HL-60/S4 treated with phorbol 12-myristate 13-acetate at 8.2 ng/mL for 4 days and 3 days (cell line): ENCODE measurements around the gene ZNF33A.
"Not testable (repeated sequence)": the region's sequence is repeated elsewhere in the genome, so short reads cannot be mapped to it uniquely, and the experiment has no call there.

Experiments
- in situ Hi-C: fragments of 300-500 bp; cut with MboI; formaldehyde crosslinking; loops from 2 replicates; pipeline ENCODE4 v1.15.0; 2022; ENCODE audit warnings: low sequenced_read_pairs

ZNF33A gene

DNA sequence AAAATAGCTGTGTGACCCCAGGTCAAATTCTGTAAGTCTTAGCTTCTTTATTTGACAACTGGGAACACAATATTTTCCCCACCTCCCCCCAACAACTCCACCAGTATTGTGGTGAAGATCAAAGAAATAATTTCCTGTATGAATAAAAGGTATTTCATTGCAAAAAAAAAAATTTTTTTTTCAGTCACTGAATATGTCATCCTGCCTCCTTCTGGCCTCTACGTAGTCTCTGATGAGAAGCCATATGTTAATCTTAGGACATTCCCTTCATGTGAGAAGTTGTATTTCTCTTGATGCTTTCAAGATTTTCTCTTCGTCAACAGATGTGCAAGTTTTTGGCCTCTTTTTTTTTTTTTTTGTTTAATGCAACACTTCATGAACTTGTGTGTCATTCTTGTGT, 33.0 kb downstream of the ZNF33A start:
- in situ Hi-C loops = no loop called here

DNA sequence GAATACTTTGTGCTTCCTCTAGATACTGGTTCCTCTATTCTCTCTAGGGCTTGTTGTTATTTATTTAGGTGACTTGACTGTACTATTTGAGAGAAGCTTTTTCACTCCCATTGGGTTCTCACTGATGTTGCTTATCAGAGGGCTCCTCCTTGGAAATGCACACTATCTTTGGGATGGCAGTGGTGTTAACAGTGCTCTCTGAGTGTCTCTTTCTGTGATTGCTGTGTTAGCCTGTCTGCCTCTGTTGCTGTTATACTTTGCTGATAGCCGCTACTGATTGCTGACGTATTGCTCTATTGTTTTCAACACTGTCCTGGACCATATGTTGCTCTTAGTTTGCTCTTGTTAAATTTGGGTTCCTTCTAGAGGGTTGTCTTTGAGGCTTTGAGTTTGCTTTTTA, 34.7 kb downstream of the ZNF33A start:
- in situ Hi-C loops = no loop called here

DNA sequence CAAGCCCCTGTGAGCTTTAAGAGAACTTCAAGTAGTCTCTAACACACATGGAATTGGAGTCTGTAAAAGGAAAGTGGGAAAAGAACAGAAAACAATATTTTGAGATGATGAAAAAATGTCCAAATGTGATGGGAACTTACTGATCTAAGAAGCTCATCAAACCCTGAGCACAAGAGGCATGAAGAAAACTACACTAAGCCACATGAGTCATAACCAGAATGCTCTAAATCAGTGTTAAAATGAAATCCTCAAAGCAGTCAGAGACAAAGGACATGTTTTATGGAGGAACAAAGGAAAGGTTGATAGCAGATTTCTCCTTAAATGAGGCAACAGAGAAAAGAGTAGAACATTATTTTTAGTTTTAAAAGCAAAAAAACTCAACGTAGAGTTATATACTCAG, 37.2 kb downstream of the ZNF33A start:
- in situ Hi-C loops = no loop called here

DNA sequence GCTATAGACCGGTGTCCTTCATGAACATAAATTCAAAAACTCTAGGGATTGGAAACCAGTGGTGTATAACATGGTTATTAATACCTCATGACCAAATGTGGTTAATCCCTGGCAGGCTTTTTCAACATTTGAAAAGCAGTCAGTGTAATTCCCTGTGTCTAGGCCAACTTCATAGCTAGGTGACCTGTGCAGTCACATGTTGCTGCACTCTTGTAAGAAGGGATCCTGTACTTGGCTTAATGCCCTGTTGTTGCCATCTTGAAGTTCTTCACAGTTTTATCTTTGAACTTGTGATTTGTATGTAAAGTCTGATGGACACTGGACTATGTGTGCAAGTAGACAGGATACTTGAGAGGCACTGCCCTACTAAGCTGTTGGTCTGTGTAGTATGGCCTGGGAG, 39.7 kb downstream of the ZNF33A start:
- in situ Hi-C loops = no loop called here

DNA sequence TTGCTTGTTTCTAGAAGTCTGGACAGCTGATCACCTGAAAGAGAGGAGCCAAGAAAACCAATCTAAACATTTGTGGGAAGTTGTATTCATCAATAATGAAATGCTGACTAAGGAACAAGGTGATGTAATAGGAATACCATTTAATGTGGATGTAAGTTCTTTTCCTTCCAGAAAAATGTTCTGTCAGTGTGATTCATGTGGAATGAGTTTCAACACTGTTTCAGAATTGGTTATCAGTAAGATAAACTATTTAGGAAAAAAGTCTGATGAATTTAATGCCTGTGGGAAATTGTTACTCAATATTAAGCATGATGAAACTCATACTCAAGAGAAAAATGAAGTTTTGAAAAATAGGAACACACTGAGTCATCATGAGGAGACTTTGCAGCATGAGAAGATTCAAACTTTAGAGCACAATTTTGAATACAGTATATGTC, 43.9 kb downstream of the ZNF33A start:
- in situ Hi-C loops = no loop called here

DNA sequence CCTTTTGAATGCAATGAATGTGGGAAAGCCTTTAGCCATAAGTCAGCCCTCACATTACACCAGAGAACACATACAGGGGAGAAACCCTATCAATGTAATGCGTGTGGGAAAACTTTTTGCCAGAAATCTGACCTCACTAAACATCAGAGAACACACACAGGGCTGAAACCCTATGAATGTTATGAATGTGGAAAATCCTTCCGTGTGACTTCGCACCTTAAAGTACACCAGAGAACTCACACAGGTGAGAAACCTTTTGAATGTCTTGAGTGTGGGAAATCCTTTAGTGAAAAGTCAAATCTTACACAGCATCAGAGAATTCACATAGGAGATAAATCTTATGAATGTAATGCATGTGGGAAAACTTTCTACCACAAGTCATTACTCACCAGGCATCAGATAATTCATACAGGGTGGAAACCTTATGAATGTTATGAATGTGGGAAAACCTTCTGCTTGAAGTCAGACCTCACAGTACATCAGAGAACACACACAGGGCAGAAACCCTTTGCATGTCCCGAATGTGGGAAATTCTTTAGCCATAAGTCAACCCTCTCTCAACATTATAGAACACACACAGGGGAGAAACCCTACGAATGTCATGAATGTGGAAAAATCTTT, 44.9 kb downstream of the ZNF33A start:
- in situ Hi-C loops = not testable (repeated sequence)

GRCh38 chr10:38069663-38070062, 59.2 kb downstream of the ZNF33A start:
- in situ Hi-C loops = not testable (repeated sequence)

DNA sequence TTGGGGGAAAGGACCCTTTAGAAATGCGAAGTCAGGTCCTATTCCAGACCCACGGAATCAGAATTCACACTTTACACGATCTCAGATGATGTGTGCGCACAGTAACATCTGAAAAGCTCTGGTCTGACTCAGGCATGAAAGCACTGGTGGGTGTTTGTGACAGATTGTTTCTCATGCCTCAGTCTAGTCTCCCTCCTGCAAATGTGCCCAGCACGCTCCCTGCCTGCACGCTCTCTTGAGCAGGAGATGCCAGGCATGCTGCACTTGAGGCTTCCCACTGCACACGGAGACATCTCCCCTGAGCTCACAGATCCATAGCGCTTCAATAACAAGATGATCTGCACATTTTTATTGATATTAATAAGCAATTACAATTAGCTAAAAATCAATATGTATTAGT, 60.0 kb downstream of the ZNF33A start:
- in situ Hi-C loops = no loop called here

DNA sequence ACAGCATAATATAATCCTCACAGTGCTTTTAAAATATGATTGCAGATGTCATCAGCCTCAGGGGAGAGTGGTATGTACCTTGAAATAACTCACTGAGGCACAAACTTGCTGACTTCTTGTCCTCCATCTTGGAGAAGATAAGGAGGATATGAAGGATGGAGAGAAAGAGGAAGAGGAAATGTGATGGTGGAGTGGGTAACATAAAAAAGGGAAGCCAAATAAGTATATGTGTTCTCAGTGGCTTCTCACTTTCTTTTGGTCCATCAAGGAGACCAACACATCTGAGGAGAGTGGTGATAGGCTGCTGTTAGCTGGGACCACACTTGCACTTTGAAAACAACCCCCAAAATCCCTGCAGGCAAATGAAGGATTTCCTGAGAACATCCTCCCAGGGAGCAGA, 62.1 kb downstream of the ZNF33A start:
- in situ Hi-C loops = no loop called here

DNA sequence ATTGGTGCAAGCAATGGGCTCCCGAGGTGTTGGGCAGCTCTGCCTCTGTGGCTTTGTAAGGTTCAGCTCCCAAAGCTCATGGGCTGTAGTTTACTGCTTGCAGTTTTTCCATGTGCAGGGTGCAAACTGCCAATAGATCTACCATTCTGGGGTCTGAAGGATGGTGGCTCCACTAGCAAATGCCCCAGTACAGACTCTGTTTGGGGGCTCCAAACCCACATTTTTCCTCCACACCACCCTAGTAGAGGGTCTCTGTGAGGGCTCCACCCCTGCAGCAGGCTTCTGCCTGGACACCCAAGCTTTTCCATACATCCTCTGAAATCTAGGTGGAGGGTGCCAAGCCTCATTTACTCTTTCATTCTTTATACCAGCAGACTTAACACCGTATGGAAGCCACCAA, 66.2 kb downstream of the ZNF33A start:
- in situ Hi-C loops = no loop called here

DNA sequence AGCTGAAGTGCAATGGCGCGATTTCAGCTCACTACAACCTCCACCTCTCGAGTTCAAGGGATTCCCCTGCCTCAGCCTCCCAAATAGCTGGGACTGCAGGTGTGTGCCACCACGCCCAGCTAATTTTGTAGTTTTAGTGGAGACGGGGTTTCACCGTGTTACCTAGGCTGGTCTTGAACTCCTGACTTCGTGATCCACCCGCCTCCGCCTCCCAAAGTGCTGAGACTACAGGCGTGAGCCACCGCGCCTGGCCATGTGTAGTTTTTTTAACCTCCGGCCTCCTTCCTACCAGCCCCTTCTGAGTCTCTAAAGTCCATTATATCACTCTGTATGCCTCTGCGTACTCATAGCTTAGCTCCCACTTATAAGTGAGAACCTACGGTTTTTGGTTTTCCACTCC, 82.8 kb downstream of the ZNF33A start:
- in situ Hi-C loops = not testable (repeated sequence)

DNA sequence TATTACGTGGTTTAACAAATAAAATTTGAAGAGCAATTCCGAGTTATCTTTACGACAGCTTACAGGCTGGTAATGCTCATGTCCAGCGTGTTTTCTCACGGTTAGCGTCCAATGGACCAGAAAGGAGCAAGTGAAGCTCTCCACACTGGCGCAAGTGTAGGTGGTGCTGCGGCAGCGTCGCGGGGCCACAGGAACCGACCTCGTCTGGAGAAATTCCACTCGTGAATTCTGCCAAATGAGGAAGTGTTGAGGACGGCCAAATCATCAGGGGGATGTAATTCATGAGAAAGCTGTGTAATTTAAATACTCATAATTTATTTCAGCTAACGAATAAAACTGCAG, 83.3 kb downstream of the ZNF33A start:
- in situ Hi-C loops = no loop called here

DNA sequence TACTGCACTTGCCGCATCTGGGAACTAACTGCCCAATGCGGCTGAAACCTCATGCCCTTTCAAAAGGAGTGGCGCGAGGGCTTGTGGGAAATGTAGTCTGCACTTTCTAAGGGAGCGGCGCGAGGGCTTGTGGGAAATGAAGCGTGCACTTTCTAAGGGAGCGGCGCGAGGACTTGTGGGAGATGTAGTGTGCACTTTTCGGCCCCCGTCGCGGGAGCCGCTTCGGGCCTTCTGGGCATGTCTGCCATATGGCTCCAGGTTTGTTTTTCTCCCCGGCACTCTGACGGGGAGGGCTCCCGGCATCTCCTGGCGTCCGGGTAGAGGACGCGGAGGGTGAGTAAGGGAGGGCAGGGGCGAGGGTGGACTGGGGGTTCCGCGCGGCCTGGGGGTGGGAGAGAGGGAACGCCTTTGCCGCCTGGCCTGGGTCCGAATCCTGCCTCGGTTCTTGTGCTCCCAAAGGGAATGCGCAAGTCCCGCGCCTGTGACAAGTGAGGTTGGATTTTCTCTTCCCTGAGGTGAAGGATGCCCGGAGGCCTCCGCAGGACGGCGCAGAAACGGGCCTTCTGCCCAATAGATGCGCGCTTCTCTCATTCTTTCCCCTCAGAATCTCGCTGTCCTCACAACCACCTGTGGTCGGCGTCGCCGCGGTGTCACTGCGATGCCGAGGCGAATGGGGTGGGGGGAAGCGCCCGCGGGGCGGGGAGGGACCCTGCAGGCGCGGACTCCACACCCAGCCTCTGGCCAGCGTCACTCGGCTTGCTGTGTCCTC, 83.9 kb downstream of the ZNF33A start, which contains the start of gene ZNF37A:
Gene ZNF37A (plus strand): TSS at position 180 of the 769 bp plus-strand sequence. CDS start 2,281 bp downstream, outside the sequence.
- in situ Hi-C loops = no loop called here

GRCh38 chr10:38094927-38095574, 84.6 kb downstream of the ZNF33A start:
- in situ Hi-C loops = no loop called here

- in situ Hi-C loops = no loop called here
Measured at GRCh38 chr10:38102880-38103279, 92.4 kb downstream of the ZNF33A start.

DNA sequence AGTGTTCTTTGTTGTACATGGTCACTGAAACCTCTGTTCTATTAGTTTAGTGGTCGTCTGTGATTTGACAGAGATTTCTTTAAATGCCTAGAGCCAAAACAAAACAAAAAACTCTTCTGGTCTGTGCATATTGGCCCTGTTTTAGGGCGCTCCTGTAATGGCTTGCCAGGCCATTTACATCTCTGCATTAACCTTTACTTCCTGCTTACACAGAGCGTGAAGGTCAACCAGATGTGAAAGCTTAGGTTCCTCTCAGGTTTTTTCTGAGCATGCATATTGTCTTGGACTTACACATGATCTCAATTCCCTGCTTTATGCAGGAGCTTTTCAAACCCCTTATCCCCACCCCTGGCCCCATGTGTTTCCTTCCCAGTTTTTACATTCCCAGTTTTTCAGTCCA, 93.3 kb downstream of the ZNF33A start:
- in situ Hi-C loops = no loop called here

GRCh38 chr10:38112159-38112558, 101.7 kb downstream of the ZNF33A start:
- in situ Hi-C loops = no loop called here
